A549 (cell line): ENCODE measurements around the gene PROSER3. TPM values are rescaled to one million over a fixed set of nuclear protein-coding genes. Genes with fewer than 3 reads are reported as not detected.

Experiments
- ATAC-seq, 2 experiments: fragments of 200-7000 bp in 1 of 2; fragments of >200 bp in 1 of 2; cut with Nextera tagmentation in 1 of 2; cut with Tn5 transposase in 1 of 2; 3 replicates each; pipeline versions ENCODE4 v1.8.0 to v1.9.1; 2018 to 2020; ENCODE audit warnings: mild to moderate bottlenecking in 1 of 2, moderate library complexity in 1 of 2
- CTCF ChIA-PET: fragments of 300-600 bp; sonication (Branson Sonifier 250); formaldehyde crosslinking; extraction: SDS; loops from one replicate; lab custom pipeline; 2021; ENCODE audit warnings: antibody characterized with exemption, inconsistent platforms; lab: Yijun Ruan, JAX
- POLR2A ChIA-PET: fragments of 350-600 bp; formaldehyde crosslinking; extraction: SDS; loops from one replicate; lab custom pipeline; 2021; ENCODE audit warnings: antibody characterized with exemption, inconsistent platforms; lab: Yijun Ruan, JAX
- DNase-seq, 2 experiments: peaks; one replicate each; pipeline versions ENCODE4 v3.0.0 to v3.0.0-alpha.2; 2011 to 2016; ENCODE audit warnings: low read depth in 1 of 2, low spot score in 1 of 2
- FAIRE-seq: peaks from 2 replicates; lab custom pipeline; 2011; peaks lifted over from hg19 to GRCh38; lab: Jason Lieb, UNC
- H3K27ac ChIP-seq, 2 experiments: fragments of >200 bp; sonication (Bioruptor Twin); formaldehyde crosslinking; 3 replicates each; pipeline ENCODE4 v1.5.1; 2016 to 2017
- H3K4me1 ChIP-seq: fragments of >200 bp; sonication (Bioruptor Twin); formaldehyde crosslinking; 3 replicates; pipeline ENCODE4 v1.6.1; 2016
- H3K4me2 ChIP-seq: fragments of >200 bp; sonication (Bioruptor Twin); formaldehyde crosslinking; 3 replicates; pipeline ENCODE4 v1.6.1; 2016
- H3K4me3 ChIP-seq: fragments of >200 bp; sonication (Bioruptor Twin); formaldehyde crosslinking; 3 replicates; pipeline ENCODE4 v1.5.1; 2016
- H3K9me3 ChIP-seq: fragments of >200 bp; sonication (Bioruptor Twin); formaldehyde crosslinking; 3 replicates; pipeline ENCODE4 v1.6.1; 2016
- CBX8 ChIP-seq: fragments of 200-600 bp; sonication (generic); IDR thresholded peaks from 2 replicates; pipeline ENCODE4 v1.6.1; 2016
- CEBPB ChIP-seq, 2 experiments: fragments of >200 bp in 1 of 2; sonication (Bioruptor Twin) in 1 of 2; formaldehyde crosslinking in 1 of 2; IDR thresholded peaks; 2 replicates each; pipeline ENCODE4 v1.6.1; 2012 to 2016
- CHD2 ChIP-seq: fragments of 150-350 bp; IDR thresholded peaks from 2 replicates; pipeline ENCODE4 v1.6.1; 2014; ENCODE audit warnings: low read length; ENCODE audit not compliant: partially characterized antibody
- CHD4 ChIP-seq: fragments of 200-600 bp; sonication (generic); IDR thresholded peaks from 2 replicates; pipeline ENCODE4 v1.6.1; 2016; ENCODE audit warnings: antibody characterized with exemption, mild to moderate bottlenecking, borderline replicate concordance
- EHF ChIP-seq: fragments of 250-450 bp; sonication (Bioruptor Pico); IDR thresholded peaks from 2 replicates; pipeline ENCODE4 v1.5.0; 2020; ENCODE audit warnings: mild to moderate bottlenecking
- EHMT2 ChIP-seq: fragments of 200-600 bp; sonication (generic); IDR thresholded peaks from 2 replicates; pipeline ENCODE4 v1.6.1; 2016; ENCODE audit warnings: antibody characterized with exemption, low read depth, mild to moderate bottlenecking, moderate library complexity
- EP300 ChIP-seq, 2 experiments: fragments of >200 bp; sonication (Bioruptor Twin); formaldehyde crosslinking; IDR thresholded peaks; 2 replicates in 1 of 2; 3 replicates in 1 of 2; pipeline ENCODE4 v1.6.1; 2016 to 2017
- FOXS1 ChIP-seq: fragments of 250-450 bp; sonication (Bioruptor Pico); IDR thresholded peaks from 2 replicates; pipeline ENCODE4 v1.5.0; 2020; ENCODE audit warnings: mild to moderate bottlenecking, moderate library complexity
- HMGXB4 ChIP-seq: fragments of 250-450 bp; sonication (Bioruptor Pico); IDR thresholded peaks from 2 replicates; pipeline ENCODE4 v1.5.0; 2021; ENCODE audit warnings: mild to moderate bottlenecking, moderate library complexity, borderline replicate concordance
- JUN ChIP-seq, 2 experiments: fragments of >200 bp; sonication (Bioruptor Twin); formaldehyde crosslinking; IDR thresholded peaks; 2 replicates in 1 of 2; 3 replicates in 1 of 2; pipeline ENCODE4 v1.6.1; 2016 to 2017
- KDM1A ChIP-seq: fragments of 200-600 bp; sonication (generic); IDR thresholded peaks from 2 replicates; pipeline ENCODE4 v1.6.1; 2016; ENCODE audit warnings: low read depth, mild to moderate bottlenecking
- MAX ChIP-seq: IDR thresholded peaks from 2 replicates; pipeline ENCODE4 v1.6.1; 2012
- NFE2L2 ChIP-seq: fragments of 150-350 bp; conservative IDR thresholded peaks from 2 replicates; pipeline ENCODE4 v1.6.1; 2014; ENCODE audit warnings: low read length
- NR3C1 ChIP-seq: fragments of >200 bp; sonication (Bioruptor Twin); formaldehyde crosslinking; IDR thresholded peaks from 3 replicates; pipeline ENCODE4 v1.6.1; 2017
- PHF8 ChIP-seq: fragments of 200-600 bp; sonication (generic); IDR thresholded peaks from 2 replicates; pipeline ENCODE4 v1.6.1; 2016; ENCODE audit warnings: low read depth, mild to moderate bottlenecking, antibody characterized with exemption, moderate library complexity, borderline replicate concordance
- POLR2A ChIP-seq: IDR thresholded peaks from 2 replicates; pipeline ENCODE4 v1.6.1; 2012; ENCODE audit warnings: mild to moderate bottlenecking, low read length
- RFX5 ChIP-seq: fragments of 450-650 bp; IDR thresholded peaks from 2 replicates; pipeline ENCODE4 v1.7.1; 2014; ENCODE audit warnings: antibody characterized with exemption, mild to moderate bottlenecking, moderate library complexity
- SMC3 ChIP-seq: fragments of >200 bp; sonication (Bioruptor Twin); formaldehyde crosslinking; IDR thresholded peaks from 3 replicates; pipeline ENCODE4 v1.6.1; 2018; ENCODE audit warnings: inconsistent platforms
- SREBF2 ChIP-seq: fragments of 450-650 bp; IDR thresholded peaks from 2 replicates; pipeline ENCODE4 v1.6.1; 2014; ENCODE audit warnings: mild to moderate bottlenecking, moderate library complexity
- ZNF302 ChIP-seq: fragments of 250-450 bp; sonication (Bioruptor Pico); IDR thresholded peaks from 2 replicates; pipeline ENCODE4 v1.9.0; 2021; ENCODE audit warnings: inconsistent platforms, mild to moderate bottlenecking, moderate library complexity
- WGBS: methylation state at CpG from one replicate; pipeline ENCODE4 v1.1.6; 2017; ENCODE audit errors: missing lambda C conversion rate; 5-methylcytosine and 5-hydroxymethylcytosine counted together
- polyA plus RNA-seq, 4 experiments: library from polyadenylated mRNA; depleted of rRNA in 3 of 4; stranded (reverse); fragments of >200 nt; fragmentation: RNase III in 1 of 4; extraction: RNeasy Plus Mini Kit Qiagen cat#74134 plus additional on column Dnase treatment in 1 of 4; gene quantifications; 2 replicates in 3 of 4; 3 replicates in 1 of 4; pipeline ENCODE4 v1.2.3, GENCODE V29; 2011 to 2017
- TF ChIP-seq, protein P1 (sequence below): fragments of >200 bp; sonication (Bioruptor Twin); formaldehyde crosslinking; IDR thresholded peaks from 3 replicates; pipeline ENCODE4 v1.6.1; 2016

The PROSER3 gene
- polyA plus RNA-seq, 2 of the 4 experiments (the other 2 are of a cell fraction), result 19.5 to 24.4 TPM

- Histone ChIP-seq H3K4me2 (no peak overlapping the region), H3K4me3 (no peak overlapping the region), H3K4me1 (peaks cover 15% of the 10 kb centered on the region), H3K9me3 (no peaks in the 10 kb centered on the region), H3K27ac (no peak overlapping the region)
- ATAC-seq (no peak), FAIRE-seq (no peak), DNase-seq (no peak)
- no peak for TF ChIP-seq HMGXB4 (CRISPR knock-in tag)
- no peak for TF ChIP-seq NR3C1
- TF ChIP-seq EHMT2, result no peak
- TF ChIP-seq NFE2L2, result no peak
- TF ChIP-seq RFX5, result no peak
- no peak for TF ChIP-seq EHF (CRISPR knock-in tag)
- TF ChIP-seq CBX8, result no peak
- TF ChIP-seq MAX, result no peak
- TF ChIP-seq JUN (IDR thresholded peaks at IDR 0.05), result no peak
- no peak for TF ChIP-seq CHD2
- TF ChIP-seq, protein P1, sequence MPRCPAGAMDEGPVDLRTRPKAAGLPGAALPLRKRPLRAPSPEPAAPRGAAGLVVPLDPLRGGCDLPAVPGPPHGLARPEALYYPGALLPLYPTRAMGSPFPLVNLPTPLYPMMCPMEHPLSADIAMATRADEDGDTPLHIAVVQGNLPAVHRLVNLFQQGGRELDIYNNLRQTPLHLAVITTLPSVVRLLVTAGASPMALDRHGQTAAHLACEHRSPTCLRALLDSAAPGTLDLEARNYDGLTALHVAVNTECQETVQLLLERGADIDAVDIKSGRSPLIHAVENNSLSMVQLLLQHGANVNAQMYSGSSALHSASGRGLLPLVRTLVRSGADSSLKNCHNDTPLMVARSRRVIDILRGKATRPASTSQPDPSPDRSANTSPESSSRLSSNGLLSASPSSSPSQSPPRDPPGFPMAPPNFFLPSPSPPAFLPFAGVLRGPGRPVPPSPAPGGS, result no peak
- TF ChIP-seq EP300 (IDR thresholded peaks at IDR 0.05), result no peak
- no peak for TF ChIP-seq KDM1A
- no peak for TF ChIP-seq ZNF302 (CRISPR knock-in tag)
- TF ChIP-seq PHF8, result no peak
- TF ChIP-seq CHD4, result no peak
- TF ChIP-seq SREBF2, result no peak
- 90% methylated on average over 20 of the region's 20 CpGs for WGBS
- ChIA-PET POLR2A (no interaction called here), CTCF (interaction anchor here (0.9 to 1.5 kb wide), 2 partner anchors 9 to 59 kb away, joined by 3 read pairs; no protein-coding TSS in a partner anchor)
Observed at GRCh38 chr19:35753634-35754369, 4.2 kb upstream of the PROSER3 start.

GRCh38 chr19:35754370-35755130, 3.4 kb upstream of the PROSER3 start:
- FAIRE-seq (no peak), DNase-seq (no peak), ATAC-seq (no peak)
- CTCF ChIA-PET, result interaction anchor here (1.5 kb wide), 1 partner anchor 8 kb away, joined by 3 read pairs; no protein-coding TSS in a partner anchor
- Histone ChIP-seq H3K27ac (no peak overlapping the region), H3K4me2 (no peak overlapping the region), H3K4me1 (peaks cover 17% of the 10 kb centered on the region), H3K4me3 (no peak overlapping the region), H3K9me3 (no peaks in the 10 kb centered on the region)
- POLR2A ChIA-PET, result no interaction called here
- no peak for TF ChIP-seq EP300 (IDR thresholded peaks at IDR 0.05)
- TF ChIP-seq SMC3, result no peak
- no peak for TF ChIP-seq POLR2A
- 85% methylated on average over 13 of the region's 13 CpGs for WGBS

GRCh38 chr19:35755131-35755549, 2.8 kb upstream of the PROSER3 start:
- 90% methylated on average over 17 of the region's 17 CpGs for WGBS
- Histone ChIP-seq H3K27ac (no peak overlapping the region), H3K9me3 (no peaks in the 10 kb centered on the region), H3K4me2 (no peak overlapping the region), H3K4me3 (no peak overlapping the region), H3K4me1 (peaks cover 20% of the 10 kb centered on the region)
- ChIA-PET POLR2A (no interaction called here), CTCF (interaction anchor here (1.1 to 1.3 kb wide), 2 partner anchors 39 to 176 kb away, joined by 3 to 4 read pairs; no protein-coding TSS in a partner anchor)
- no peak for TF ChIP-seq FOXS1 (CRISPR knock-in tag)
- TF ChIP-seq CEBPB (IDR thresholded peaks at IDR 0.05), result no peak
- DNase-seq (no peak), FAIRE-seq (no peak), ATAC-seq (no peak)
